ENCODE measurements around the gene SIGLEC15. TPM values are rescaled to one million over a fixed set of nuclear protein-coding genes. Genes with fewer than 3 reads are reported as not detected.
A peak's percentile ranks its signal among the peaks of the same experiment; 100 is the strongest.

SIGLEC15 gene
- total RNA-seq, 2 donors from 2014 or later: 0.49 to 0.54 TPM

GRCh38 chr18:45837283-45838070 is 12.0 kb downstream of the SIGLEC15 start:
- H3K4me3 ChIP-seq: peak overlapping the region; percentile 73

GRCh38 chr18:45838302-45839070 is 13.0 kb downstream of the SIGLEC15 start:
- Histone ChIP-seq H3K36me3 (no peaks in the 10 kb centered on the region), H3K9me3 (no peaks in the 10 kb centered on the region), H3K4me1 (ENCODE audit: control insufficient read depth in 1 of 2, low read depth in 2 of 2) (peaks cover 10 to 24% of the 10 kb centered on the region in 2 donors), H3K4me3 (peak overlapping the region; percentile 73), H3K27ac (no peak overlapping the region), H3K27me3 (replicated peaks; ENCODE audit: insufficient read depth) (no peaks in the 10 kb centered on the region)
- DNase-seq (ENCODE audit: low spot score) (no peak), ATAC-seq (ENCODE audit: insufficient number of reproducible peaks, low FRiP score, low read depth) (peak; percentile 6)
- no peak for TF ChIP-seq CTCF (IDR thresholded peaks at IDR 0.05)

More at GRCh38 chr18:45837283-45838070, 12.0 kb downstream of the SIGLEC15 start:
- no peaks in the 10 kb centered on the region for H3K27me3 ChIP-seq (replicated peaks; ENCODE audit: insufficient read depth)
- H3K9me3 ChIP-seq: no peaks in the 10 kb centered on the region
- TF ChIP-seq CTCF (IDR thresholded peaks at IDR 0.05): peak; percentile 30
- no peaks in the 10 kb centered on the region for H3K36me3 ChIP-seq
- H3K27ac ChIP-seq: no peak overlapping the region
- ATAC-seq (ENCODE audit: insufficient number of reproducible peaks, low FRiP score, low read depth) (peak; percentile 17), DNase-seq (ENCODE audit: low spot score) (no peak)
- peaks cover 10 to 24% of the 10 kb centered on the region in 2 donors for H3K4me1 ChIP-seq (ENCODE audit: control insufficient read depth in 1 of 2, low read depth in 2 of 2)

GRCh38 chr18:45839414-45840395 is 14.2 kb downstream of the SIGLEC15 start:
- no peaks in the 10 kb centered on the region for H3K27me3 ChIP-seq (replicated peaks; ENCODE audit: insufficient read depth)
- no peaks in the 10 kb centered on the region for H3K36me3 ChIP-seq
- no peaks in the 10 kb centered on the region for H3K9me3 ChIP-seq
- no peak overlapping the region for H3K4me3 ChIP-seq
- TF ChIP-seq CTCF (IDR thresholded peaks at IDR 0.05): peak; percentile 68
- DNase-seq (ENCODE audit: low spot score) (no peak), ATAC-seq (ENCODE audit: insufficient number of reproducible peaks, low FRiP score, low read depth) (peak; percentile 46)
- H3K27ac ChIP-seq: peak overlapping the region in 1 of 2 donors; percentile 5
- peaks cover 10 to 24% of the 10 kb centered on the region in 2 donors for H3K4me1 ChIP-seq (ENCODE audit: control insufficient read depth in 1 of 2, low read depth in 2 of 2)

- no peaks in the 10 kb centered on the region for H3K9me3 ChIP-seq
- H3K4me3 ChIP-seq: no peak overlapping the region
- no peaks in the 10 kb centered on the region for H3K36me3 ChIP-seq
- TF ChIP-seq CTCF (IDR thresholded peaks at IDR 0.05): no peak
- H3K27me3 ChIP-seq (replicated peaks; ENCODE audit: insufficient read depth): no peaks in the 10 kb centered on the region
- no peak overlapping the region for H3K27ac ChIP-seq
- ATAC-seq (ENCODE audit: insufficient number of reproducible peaks, low FRiP score, low read depth) (no peak), DNase-seq (ENCODE audit: low spot score) (no peak)
- peaks cover 10 to 24% of the 10 kb centered on the region in 2 donors for H3K4me1 ChIP-seq (ENCODE audit: control insufficient read depth in 1 of 2, low read depth in 2 of 2)
These were observed 15.7 kb downstream of the SIGLEC15 start for GRCh38 chr18:45841060-45841764.
